HG02840 (cell line): ENCODE data around the gene NAALADL2.

Experiments
- ATAC-seq: cut with Tn5 transposase; IDR thresholded peaks from one replicate; pipeline ENCODE4 v1.9.1; 2021; ENCODE audit warnings: mild to moderate bottlenecking, moderate library complexity, moderate number of reproducible peaks; ENCODE audit not compliant: unreplicated experiment, low FRiP score

NAALADL2 gene

GRCh38 chr3:174959556-174960065 lies 100.5 kb downstream of the NAALADL2 start:
- no peak for ATAC-seq

GRCh38 chr3:174960898-174961297 lies 101.8 kb downstream of the NAALADL2 start:
- no peak for ATAC-seq

- no peak for ATAC-seq
These were observed 114.3 kb downstream of the NAALADL2 start for GRCh38 chr3:174973465-174973864.

- no peak for ATAC-seq
These were observed 127.6 kb downstream of the NAALADL2 start for GRCh38 chr3:174986685-174987084.

GRCh38 chr3:175001091-175001490 lies 142.0 kb downstream of the NAALADL2 start:
- ATAC-seq = no peak

- no peak for ATAC-seq
These were observed 143.6 kb downstream of the NAALADL2 start for GRCh38 chr3:175002732-175003143.

GRCh38 chr3:175003590-175003989 lies 144.5 kb downstream of the NAALADL2 start:
- ATAC-seq = no peak

- ATAC-seq = no peak
These were observed 146.1 kb downstream of the NAALADL2 start for GRCh38 chr3:175005193-175005592.

- ATAC-seq = no peak
These were observed 146.7 kb downstream of the NAALADL2 start for GRCh38 chr3:175005881-175006280.

GRCh38 chr3:175007306-175007705 lies 148.2 kb downstream of the NAALADL2 start:
- no peak for ATAC-seq

- ATAC-seq = no peak
These were observed 150.2 kb downstream of the NAALADL2 start for GRCh38 chr3:175009295-175009694.

- no peak for ATAC-seq
These were observed 156.0 kb downstream of the NAALADL2 start for GRCh38 chr3:175015056-175015635.

- ATAC-seq = no peak
These were observed 160.0 kb downstream of the NAALADL2 start for GRCh38 chr3:175018946-175019727.

GRCh38 chr3:175020101-175020500 lies 161.0 kb downstream of the NAALADL2 start:
- no peak for ATAC-seq

- ATAC-seq = no peak
These were observed 170.7 kb downstream of the NAALADL2 start for GRCh38 chr3:175029828-175030227.

GRCh38 chr3:175039875-175040274 lies 180.7 kb downstream of the NAALADL2 start:
- no peak for ATAC-seq

- no peak for ATAC-seq
These were observed 182.2 kb downstream of the NAALADL2 start for GRCh38 chr3:175041369-175041768.

GRCh38 chr3:175046601-175047000 lies 187.5 kb downstream of the NAALADL2 start:
- ATAC-seq = no peak

- no peak for ATAC-seq
These were observed 188.7 kb downstream of the NAALADL2 start for GRCh38 chr3:175047786-175048185.

GRCh38 chr3:175057401-175057800 lies 198.3 kb downstream of the NAALADL2 start:
- no peak for ATAC-seq

GRCh38 chr3:175059788-175060187 lies 200.7 kb downstream of the NAALADL2 start:
- ATAC-seq = no peak

- ATAC-seq = no peak
These were observed 206.4 kb downstream of the NAALADL2 start for GRCh38 chr3:175065497-175065896.
